A549 treated with ZK216348 at 1 μM for 4 hours (cell line): ENCODE measurements around the gene ANAPC10. TPM values are rescaled to one million over a fixed set of nuclear protein-coding genes. Genes with fewer than 3 reads are reported as not detected.

Experiments
- total RNA-seq: library from RNA; stranded (reverse); fragments of 200-300 nt; extraction: Qiagen RNA extraction; gene quantifications from 5 replicates; pipeline ENCODE4 v1.2.3, GENCODE V29; 2022; ENCODE audit warnings: low read depth

The ANAPC10 gene, protein sequence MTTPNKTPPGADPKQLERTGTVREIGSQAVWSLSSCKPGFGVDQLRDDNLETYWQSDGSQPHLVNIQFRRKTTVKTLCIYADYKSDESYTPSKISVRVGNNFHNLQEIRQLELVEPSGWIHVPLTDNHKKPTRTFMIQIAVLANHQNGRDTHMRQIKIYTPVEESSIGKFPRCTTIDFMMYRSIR
- 11.9 to 22.6 TPM (median 12.3 TPM) in 5 replicates for total RNA-seq

DNA sequence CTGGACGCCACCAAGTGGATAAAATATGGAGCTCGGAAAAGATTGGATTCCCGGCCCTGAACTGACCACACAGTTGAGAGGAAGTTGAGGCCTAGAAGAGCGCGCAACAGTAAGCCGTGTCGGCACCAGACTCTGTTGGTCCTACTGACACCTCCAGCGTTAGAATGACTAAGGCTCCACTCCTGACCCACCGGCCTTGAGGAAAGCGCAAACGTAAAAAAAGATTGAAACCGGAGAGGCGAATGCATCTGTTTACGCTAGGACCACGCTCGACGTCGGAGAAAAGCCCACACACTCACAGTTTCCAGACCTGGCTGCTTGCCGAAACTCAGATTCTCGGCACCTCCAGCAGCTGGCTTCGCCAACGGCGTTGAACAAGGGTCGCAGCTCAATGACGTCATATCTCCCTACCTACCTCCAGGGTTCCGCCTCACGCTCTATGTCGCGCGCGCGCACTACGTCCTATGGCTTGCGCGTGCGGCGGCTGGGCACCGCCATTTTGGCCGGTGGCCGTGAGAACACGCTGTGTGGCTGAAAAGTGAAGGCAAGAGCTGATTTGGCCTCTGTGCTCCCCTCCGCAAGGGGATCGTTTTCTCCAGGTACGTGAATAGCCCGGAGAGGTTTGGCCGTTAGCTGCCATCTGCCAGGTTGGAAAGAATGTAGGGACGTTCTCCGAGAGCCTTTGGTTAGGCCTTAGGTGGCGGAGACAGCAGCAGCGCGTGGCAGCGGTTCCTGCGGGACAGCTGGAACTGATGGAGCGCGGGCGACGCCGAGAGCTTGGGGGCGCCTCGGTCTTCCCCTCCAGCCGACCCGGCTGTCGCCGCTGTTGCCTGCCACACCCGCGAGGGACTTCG is at the start of gene ANAPC10, which contains the start of gene ABCE1:
ANAPC10 (minus strand) TSS at position 376 of the 854 bp plus-strand sequence. CDS start 2,097 bp downstream, outside the sequence.
ABCE1 (plus strand) TSS at position 491 of the 854 bp plus-strand sequence. CDS start 6,102 bp downstream, outside the sequence.

Other genes starting within 250 kb of the ANAPC10 start
- 63.3 to 127 TPM (median 70.8 TPM) in 5 replicates for gene ABCE1, start 115 bp upstream of the ANAPC10 start, total RNA-seq
- 8.9 to 18.5 TPM (median 15.4 TPM) in 5 replicates for gene OTUD4, start 82.4 kb upstream of the ANAPC10 start, total RNA-seq